Panc1 (cell line): ENCODE results near the gene MACROD1. TPM values are rescaled to one million over a fixed set of nuclear protein-coding genes. Genes with fewer than 3 reads are reported as not detected.
A peak's percentile ranks its signal among the peaks of the same experiment; 100 is the strongest.

Source experiments
- ATAC-seq: fragments of 200-7000 bp; cut with Tn5 transposase; 2 replicates; pipeline ENCODE4 v1.9.1; 2020; ENCODE audit warnings: mild to moderate bottlenecking, moderate library complexity
- BruUV-seq: library from RNA; stranded (reverse); fragments of 400-500 nt; replicated peaks from 2 replicates; lab custom pipeline; 2021; lab: Mats Ljungman, UMichigan
- CTCF ChIA-PET: fragments of 300-600 bp; sonication (Branson Sonifier 250); formaldehyde crosslinking; loops from one replicate; lab custom pipeline; 2022; ENCODE audit warnings: antibody characterized with exemption; lab: Charles Lee
- POLR2A ChIA-PET: fragments of 300-600 bp; sonication (Branson Sonifier 250); formaldehyde crosslinking; loops from one replicate; lab custom pipeline; 2022; ENCODE audit warnings: antibody characterized with exemption; lab: Charles Lee
- DNase-seq: peaks from one replicate; pipeline ENCODE4 v3.0.0-alpha.2; 2010; ENCODE audit warnings: low read depth, low spot score
- H3K27ac ChIP-seq: 2 replicates; pipeline ENCODE4 v1.5.1; 2011; ENCODE audit warnings: mild to moderate bottlenecking, low read length, inconsistent platforms
- H3K27me3 ChIP-seq: fragments of 200-500 bp; sonication (Bioruptor generic); 2 replicates; pipeline ENCODE4 v1.6.0; 2014; ENCODE audit warnings: low read length, inconsistent platforms; ENCODE audit not compliant: control insufficient read depth, insufficient read depth
- H3K36me3 ChIP-seq: fragments of 200-500 bp; sonication (Bioruptor generic); 2 replicates; pipeline ENCODE4 v1.5.1; 2014; ENCODE audit warnings: inconsistent platforms, mild to moderate bottlenecking, low read length, moderate library complexity; ENCODE audit not compliant: control insufficient read depth, insufficient read depth
- H3K4me1 ChIP-seq: 2 replicates; pipeline ENCODE4 v1.5.1; 2011; ENCODE audit warnings: inconsistent platforms, mild to moderate bottlenecking, low read length, moderate library complexity; ENCODE audit not compliant: control insufficient read depth, insufficient read depth
- H3K4me3 ChIP-seq, 2 experiments: 2 replicates each; pipeline ENCODE4 v1.5.1; 2011 to 2012; ENCODE audit warnings: low read depth in 2 of 2, low read length in 2 of 2, mild to moderate bottlenecking in 2 of 2, inconsistent platforms in 1 of 2, moderate library complexity in 1 of 2
- H3K9me3 ChIP-seq: fragments of 200-500 bp; sonication (Bioruptor generic); 2 replicates; pipeline ENCODE4 v1.5.1; 2014; ENCODE audit warnings: low read depth, mild to moderate bottlenecking, inconsistent platforms, low read length, moderate library complexity; ENCODE audit not compliant: control insufficient read depth, insufficient read depth
- POLR2AphosphoS5 ChIP-seq: IDR thresholded peaks from 2 replicates; pipeline ENCODE4 v1.6.1; 2012; ENCODE audit warnings: mild to moderate bottlenecking, low read depth, low read length, moderate library complexity
- SIN3A ChIP-seq: IDR thresholded peaks from 2 replicates; pipeline ENCODE4 v1.6.1; 2012; ENCODE audit warnings: low read depth, mild to moderate bottlenecking, low read length, moderate library complexity, borderline replicate concordance; ENCODE audit not compliant: insufficient read depth
- TCF7L2 ChIP-seq: IDR thresholded peaks from 2 replicates; pipeline ENCODE4 v1.6.1; 2011; ENCODE audit warnings: mild to moderate bottlenecking, low read depth, low read length, inconsistent platforms
- in situ Hi-C: cut with HindIII; loops from 2 replicates; pipeline ENCODE4 v1.10.0; 2016; ENCODE audit warnings: low sequenced_read_pairs, low pct_unique_long_range_greater_than_20kb
- intact Hi-C: fragments of 100-400 bp; cut with micrococcal nuclease; formaldehyde crosslinking; loops from one replicate; pipeline ENCODE4 v1.10.0; 2022; ENCODE audit not compliant: unreplicated experiment
- total RNA-seq: library from RNA; stranded (reverse); gene quantifications from one replicate; pipeline ENCODE4 v1.2.1, GENCODE V29; 2021; ENCODE audit not compliant: unreplicated experiment
- TF ChIP-seq, protein P1 (sequence below), 2 experiments: IDR thresholded peaks; 2 replicates each; pipeline ENCODE4 v1.6.1; 2011 to 2012; ENCODE audit warnings: low read depth in 2 of 2, control low read depth in 1 of 2, low read length in 1 of 2, mild to moderate bottlenecking in 1 of 2, moderate library complexity in 1 of 2; ENCODE audit not compliant: insufficient read depth in 1 of 2
- TF ChIP-seq, protein P2 (sequence below): fragments of 450-650 bp; IDR thresholded peaks from 2 replicates; pipeline ENCODE4 v1.5.1; 2017; ENCODE audit warnings: mild to moderate bottlenecking

Gene MACROD1
- total RNA-seq, 1 experiment from 2014 or later: 16.8 TPM

DNA sequence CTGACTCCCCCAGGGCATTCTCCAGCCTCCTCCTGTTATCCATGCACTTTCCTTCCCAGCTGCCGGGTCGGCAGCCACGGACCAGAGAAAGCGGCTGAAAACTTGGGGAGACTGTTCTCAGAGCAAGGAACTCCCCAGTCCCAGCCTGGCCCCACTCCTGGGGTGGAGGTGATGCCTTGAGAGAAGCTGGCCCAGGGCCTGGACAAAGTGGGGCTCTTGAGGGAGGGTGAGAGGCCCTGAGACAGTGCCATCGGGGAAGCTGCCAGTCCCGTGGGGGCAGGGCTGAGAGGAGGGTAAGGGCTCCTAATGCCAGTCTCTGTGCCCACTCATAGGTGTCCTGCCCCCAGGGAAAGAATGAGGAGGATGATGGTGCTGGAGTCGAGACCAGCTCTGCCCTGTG, 76.4 kb downstream of the MACROD1 start:
- H3K27me3 ChIP-seq: no peaks in the 10 kb centered on the region
- H3K27ac ChIP-seq: peak overlapping the region; percentile 72; the same call in 1 of the 2 replicates
- H3K4me3 ChIP-seq: no peak overlapping the region
- TF ChIP-seq TCF7L2 (no peak), SIN3A (no peak), POLR2AphosphoS5 (no peak)
- TF ChIP-seq, protein P1, sequence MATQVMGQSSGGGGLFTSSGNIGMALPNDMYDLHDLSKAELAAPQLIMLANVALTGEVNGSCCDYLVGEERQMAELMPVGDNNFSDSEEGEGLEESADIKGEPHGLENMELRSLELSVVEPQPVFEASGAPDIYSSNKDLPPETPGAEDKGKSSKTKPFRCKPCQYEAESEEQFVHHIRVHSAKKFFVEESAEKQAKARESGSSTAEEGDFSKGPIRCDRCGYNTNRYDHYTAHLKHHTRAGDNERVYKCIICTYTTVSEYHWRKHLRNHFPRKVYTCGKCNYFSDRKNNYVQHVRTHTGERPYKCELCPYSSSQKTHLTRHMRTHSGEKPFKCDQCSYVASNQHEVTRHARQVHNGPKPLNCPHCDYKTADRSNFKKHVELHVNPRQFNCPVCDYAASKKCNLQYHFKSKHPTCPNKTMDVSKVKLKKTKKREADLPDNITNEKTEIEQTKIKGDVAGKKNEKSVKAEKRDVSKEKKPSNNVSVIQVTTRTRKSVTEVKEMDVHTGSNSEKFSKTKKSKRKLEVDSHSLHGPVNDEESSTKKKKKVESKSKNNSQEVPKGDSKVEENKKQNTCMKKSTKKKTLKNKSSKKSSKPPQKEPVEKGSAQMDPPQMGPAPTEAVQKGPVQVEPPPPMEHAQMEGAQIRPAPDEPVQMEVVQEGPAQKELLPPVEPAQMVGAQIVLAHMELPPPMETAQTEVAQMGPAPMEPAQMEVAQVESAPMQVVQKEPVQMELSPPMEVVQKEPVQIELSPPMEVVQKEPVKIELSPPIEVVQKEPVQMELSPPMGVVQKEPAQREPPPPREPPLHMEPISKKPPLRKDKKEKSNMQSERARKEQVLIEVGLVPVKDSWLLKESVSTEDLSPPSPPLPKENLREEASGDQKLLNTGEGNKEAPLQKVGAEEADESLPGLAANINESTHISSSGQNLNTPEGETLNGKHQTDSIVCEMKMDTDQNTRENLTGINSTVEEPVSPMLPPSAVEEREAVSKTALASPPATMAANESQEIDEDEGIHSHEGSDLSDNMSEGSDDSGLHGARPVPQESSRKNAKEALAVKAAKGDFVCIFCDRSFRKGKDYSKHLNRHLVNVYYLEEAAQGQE (IDR thresholded peaks at IDR 0.05; ENCODE audit: insufficient read depth in 1 of 2, low read depth in 2 of 2, low read length in 1 of 2): no peak
- TF ChIP-seq, protein P2, sequence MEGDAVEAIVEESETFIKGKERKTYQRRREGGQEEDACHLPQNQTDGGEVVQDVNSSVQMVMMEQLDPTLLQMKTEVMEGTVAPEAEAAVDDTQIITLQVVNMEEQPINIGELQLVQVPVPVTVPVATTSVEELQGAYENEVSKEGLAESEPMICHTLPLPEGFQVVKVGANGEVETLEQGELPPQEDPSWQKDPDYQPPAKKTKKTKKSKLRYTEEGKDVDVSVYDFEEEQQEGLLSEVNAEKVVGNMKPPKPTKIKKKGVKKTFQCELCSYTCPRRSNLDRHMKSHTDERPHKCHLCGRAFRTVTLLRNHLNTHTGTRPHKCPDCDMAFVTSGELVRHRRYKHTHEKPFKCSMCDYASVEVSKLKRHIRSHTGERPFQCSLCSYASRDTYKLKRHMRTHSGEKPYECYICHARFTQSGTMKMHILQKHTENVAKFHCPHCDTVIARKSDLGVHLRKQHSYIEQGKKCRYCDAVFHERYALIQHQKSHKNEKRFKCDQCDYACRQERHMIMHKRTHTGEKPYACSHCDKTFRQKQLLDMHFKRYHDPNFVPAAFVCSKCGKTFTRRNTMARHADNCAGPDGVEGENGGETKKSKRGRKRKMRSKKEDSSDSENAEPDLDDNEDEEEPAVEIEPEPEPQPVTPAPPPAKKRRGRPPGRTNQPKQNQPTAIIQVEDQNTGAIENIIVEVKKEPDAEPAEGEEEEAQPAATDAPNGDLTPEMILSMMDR: no peak
- CTCF ChIA-PET: no interaction called here
- H3K4me1 ChIP-seq: peaks cover 57% of the 10 kb centered on the region
- no peaks in the 10 kb centered on the region for H3K36me3 ChIP-seq
- BruUV-seq: no TSS peak
- POLR2A ChIA-PET: interaction anchor here (0.7 kb wide), 1 partner anchor 27 kb away, joined by 3 read pairs; no protein-coding TSS in a partner anchor
- in situ Hi-C loops (no loop called here), intact Hi-C loops (loop anchor here (5.0 kb wide), 1 partner anchor 63 kb away; no protein-coding TSS in a partner anchor)
- no peak for DNase-seq
- no peak for ATAC-seq
- no peaks in the 10 kb centered on the region for H3K9me3 ChIP-seq

DNA sequence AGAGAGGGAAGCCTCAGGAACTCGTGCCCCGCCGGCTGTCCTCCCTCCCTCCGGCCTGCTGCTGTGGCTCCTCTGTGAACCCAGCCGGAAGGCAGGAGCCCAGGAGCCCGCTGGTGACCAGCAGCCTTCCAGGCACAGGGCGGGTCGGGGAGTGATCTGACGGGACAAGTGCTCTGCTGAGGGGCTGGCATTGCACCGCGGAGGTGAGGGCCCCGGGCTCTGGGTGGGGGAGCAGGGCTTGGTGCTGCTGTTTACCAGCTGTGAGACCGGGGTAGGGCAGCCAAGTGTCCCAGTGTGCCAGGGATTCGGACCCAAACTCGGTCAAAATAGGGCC, 76.9 kb downstream of the MACROD1 start:
- ChIA-PET CTCF (no interaction called here), POLR2A (no interaction called here)
- no peaks in the 10 kb centered on the region for H3K27me3 ChIP-seq
- H3K4me3 ChIP-seq: no peak overlapping the region
- TF ChIP-seq POLR2AphosphoS5 (no peak), TCF7L2 (no peak), SIN3A (no peak)
- TF ChIP-seq, protein P2: no peak
- TF ChIP-seq, protein P1 (IDR thresholded peaks at IDR 0.05; ENCODE audit: insufficient read depth in 1 of 2, low read depth in 2 of 2, low read length in 1 of 2): no peak
- BruUV-seq: no TSS peak
- DNase-seq: no peak
- no peak for ATAC-seq
- intact Hi-C loops (loop anchor here (5.0 kb wide), 1 partner anchor 63 kb away; no protein-coding TSS in a partner anchor), in situ Hi-C loops (no loop called here)
- H3K27ac ChIP-seq: peak overlapping the region; percentile 72; the same call in 1 of the 2 replicates
- H3K4me1 ChIP-seq: peaks cover 52% of the 10 kb centered on the region
- no peaks in the 10 kb centered on the region for H3K36me3 ChIP-seq
- no peaks in the 10 kb centered on the region for H3K9me3 ChIP-seq
